ENCODE data around the gene LRRC8E.
"Not testable (repeated sequence)": the region's sequence is repeated elsewhere in the genome, so short reads cannot be mapped to it uniquely, and the experiment has no call there.

Gene LRRC8E

GRCh38 chr19:7920519-7921301 is 32.4 kb downstream of the LRRC8E start:
- DNase-seq (ENCODE audit: low read depth in 2 of 2): peak; percentile 90 to 93

- no peak for DNase-seq (ENCODE audit: low read depth in 2 of 2)
Measured at GRCh38 chr19:7921302-7921966, 33.1 kb downstream of the LRRC8E start.

- no peak for DNase-seq (ENCODE audit: low read depth in 2 of 2)
Measured at GRCh38 chr19:7921967-7922835, 33.9 kb downstream of the LRRC8E start.

- no peak for DNase-seq (ENCODE audit: low read depth in 2 of 2)
Measured at GRCh38 chr19:7922836-7923195, 34.5 kb downstream of the LRRC8E start.

GRCh38 chr19:7923295-7924191 is 35.2 kb downstream of the LRRC8E start:
- DNase-seq (ENCODE audit: low read depth in 2 of 2): no peak

GRCh38 chr19:7924241-7924640 is 35.9 kb downstream of the LRRC8E start:
- no peak for DNase-seq (ENCODE audit: low read depth in 2 of 2)

- DNase-seq (ENCODE audit: low read depth in 2 of 2): no peak
Measured at GRCh38 chr19:7924651-7925170, 36.4 kb downstream of the LRRC8E start.

- DNase-seq (ENCODE audit: low read depth in 2 of 2): peak in 1 of 2 experiments; percentile 47
Measured at GRCh38 chr19:7925171-7925851, 37.0 kb downstream of the LRRC8E start.

GRCh38 chr19:7926021-7926726 is 37.9 kb downstream of the LRRC8E start, which contains the start of gene CTXN1:
CTXN1 (minus strand) TSS chr19:7926135; CDS start chr19:7925538, 597 bp downstream.
- DNase-seq (ENCODE audit: low read depth in 2 of 2): no peak

- no peak for DNase-seq (ENCODE audit: low read depth in 2 of 2)
Measured at GRCh38 chr19:7926727-7927604, 38.7 kb downstream of the LRRC8E start.

- no peak for DNase-seq (ENCODE audit: low read depth in 2 of 2)
Measured at GRCh38 chr19:7927605-7928333, 39.5 kb downstream of the LRRC8E start.

GRCh38 chr19:7928334-7928706 is 40.0 kb downstream of the LRRC8E start:
- no peak for DNase-seq (ENCODE audit: low read depth in 2 of 2)

GRCh38 chr19:7928741-7929701 is 40.7 kb downstream of the LRRC8E start:
- DNase-seq (ENCODE audit: low read depth in 2 of 2): peak; percentile 63 to 69

GRCh38 chr19:7930030-7930429 is 41.7 kb downstream of the LRRC8E start:
- DNase-seq (ENCODE audit: low read depth in 2 of 2): not testable (repeated sequence)

- no peak for DNase-seq (ENCODE audit: low read depth in 2 of 2)
Measured at GRCh38 chr19:7930765-7931164, 42.5 kb downstream of the LRRC8E start.

- no peak for DNase-seq (ENCODE audit: low read depth in 2 of 2)
Measured at GRCh38 chr19:7931221-7932061, 43.1 kb downstream of the LRRC8E start.
